ENCODE measurements around the gene USP9Y.

USP9Y gene

GRCh38 chrY:12710460-12710859 lies 9.4 kb downstream of the USP9Y start (continued):
- TF ChIP-seq CSRNP3 (CRISPR knock-in tag; IDR thresholded peaks at IDR 0.05) (no peak), CSDC2 (CRISPR knock-in tag; IDR thresholded peaks at IDR 0.05) (no peak)

- no peak for TF ChIP-seq CSDC2 (CRISPR knock-in tag; IDR thresholded peaks at IDR 0.05)
- TF ChIP-seq, protein P1, sequence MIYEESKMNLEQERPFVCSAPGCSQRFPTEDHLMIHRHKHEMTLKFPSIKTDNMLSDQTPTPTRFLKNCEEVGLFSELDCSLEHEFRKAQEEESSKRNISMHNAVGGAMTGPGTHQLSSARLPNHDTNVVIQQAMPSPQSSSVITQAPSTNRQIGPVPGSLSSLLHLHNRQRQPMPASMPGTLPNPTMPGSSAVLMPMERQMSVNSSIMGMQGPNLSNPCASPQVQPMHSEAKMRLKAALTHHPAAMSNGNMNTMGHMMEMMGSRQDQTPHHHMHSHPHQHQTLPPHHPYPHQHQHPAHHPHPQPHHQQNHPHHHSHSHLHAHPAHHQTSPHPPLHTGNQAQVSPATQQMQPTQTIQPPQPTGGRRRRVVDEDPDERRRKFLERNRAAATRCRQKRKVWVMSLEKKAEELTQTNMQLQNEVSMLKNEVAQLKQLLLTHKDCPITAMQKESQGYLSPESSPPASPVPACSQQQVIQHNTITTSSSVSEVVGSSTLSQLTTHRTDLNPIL (CRISPR knock-in tag; IDR thresholded peaks at IDR 0.05; ENCODE audit: low read depth) = no peak
- no peak for TF ChIP-seq ZC3H10 (CRISPR knock-in tag; IDR thresholded peaks at IDR 0.05)
- no peak for TF ChIP-seq ZFP3 (CRISPR knock-in tag; IDR thresholded peaks at IDR 0.05)
- TF ChIP-seq ARNTL (CRISPR knock-in tag; IDR thresholded peaks at IDR 0.05; ENCODE audit: borderline replicate concordance, low read depth) = no peak
- no peak for TF ChIP-seq TCF4 (CRISPR knock-in tag; IDR thresholded peaks at IDR 0.05; ENCODE audit: borderline replicate concordance)
- no peak for TF ChIP-seq ZNF70 (CRISPR knock-in tag; IDR thresholded peaks at IDR 0.05)
- no peak for TF ChIP-seq POU6F1 (CRISPR knock-in tag; IDR thresholded peaks at IDR 0.05; ENCODE audit: borderline replicate concordance, low read depth)
- no peak for TF ChIP-seq ESRRG (CRISPR knock-in tag; IDR thresholded peaks at IDR 0.05)
- TF ChIP-seq ZFP30 (CRISPR knock-in tag; IDR thresholded peaks at IDR 0.05) = no peak
- TF ChIP-seq ZNF565 (CRISPR knock-in tag; conservative IDR thresholded peaks at IDR 0.05; ENCODE audit: low read depth) = no peak
Observed at GRCh38 chrY:12715376-12715775, 14.3 kb downstream of the USP9Y start.

DNA sequence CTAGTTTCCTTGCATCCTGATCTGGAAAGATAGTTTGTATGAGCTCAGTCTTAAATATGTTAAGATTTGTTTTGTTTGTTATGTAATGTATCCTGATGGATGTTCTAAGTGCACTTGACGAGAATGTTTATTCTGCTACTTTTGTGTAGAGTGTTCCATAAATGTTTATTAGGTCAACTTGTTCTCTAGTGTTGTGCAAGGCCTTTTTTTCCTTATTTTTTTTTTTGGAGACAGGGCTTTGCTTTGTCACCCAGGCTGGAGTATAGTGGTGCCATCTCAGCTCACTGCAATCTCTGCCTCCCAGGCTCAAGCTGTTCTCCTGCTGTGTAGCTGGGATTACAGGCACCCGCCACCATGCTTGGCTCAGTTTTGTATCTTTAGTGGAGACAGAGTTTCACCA lies 28.7 kb downstream of the USP9Y start:
- no peak for TF ChIP-seq TOX (CRISPR knock-in tag; IDR thresholded peaks at IDR 0.05; ENCODE audit: borderline replicate concordance)
- TF ChIP-seq CSDC2 (CRISPR knock-in tag; IDR thresholded peaks at IDR 0.05) = no peak
- no peak for TF ChIP-seq ZNF565 (CRISPR knock-in tag; conservative IDR thresholded peaks at IDR 0.05; ENCODE audit: low read depth)
- no peak for TF ChIP-seq RARB (CRISPR knock-in tag; IDR thresholded peaks at IDR 0.05)
- no peak for TF ChIP-seq ZNF8 (CRISPR knock-in tag; IDR thresholded peaks at IDR 0.05)
- no peak for TF ChIP-seq ESRRG (CRISPR knock-in tag; IDR thresholded peaks at IDR 0.05)
- no peak for TF ChIP-seq OSR1 (CRISPR knock-in tag; IDR thresholded peaks at IDR 0.05)
- TF ChIP-seq, protein P1 (CRISPR knock-in tag; IDR thresholded peaks at IDR 0.05; ENCODE audit: low read depth) = no peak
- ATAC-seq = no peak

More at GRCh38 chrY:12715376-12715775, 14.3 kb downstream of the USP9Y start:
- no peak for ATAC-seq

GRCh38 chrY:12733625-12734024 lies 32.6 kb downstream of the USP9Y start:
- TF ChIP-seq POU6F1 (CRISPR knock-in tag; IDR thresholded peaks at IDR 0.05; ENCODE audit: borderline replicate concordance, low read depth) (no peak), ZNF70 (CRISPR knock-in tag; IDR thresholded peaks at IDR 0.05) (no peak), PPARA (CRISPR knock-in tag; IDR thresholded peaks at IDR 0.05; ENCODE audit: borderline replicate concordance) (no peak), TSHZ2 (CRISPR knock-in tag; IDR thresholded peaks at IDR 0.05) (no peak), OSR1 (CRISPR knock-in tag; IDR thresholded peaks at IDR 0.05) (no peak), ZFP3 (CRISPR knock-in tag; IDR thresholded peaks at IDR 0.05) (no peak), GLIS3 (CRISPR knock-in tag; IDR thresholded peaks at IDR 0.05) (no peak), CSDC2 (CRISPR knock-in tag; IDR thresholded peaks at IDR 0.05) (no peak), RARB (CRISPR knock-in tag; IDR thresholded peaks at IDR 0.05) (no peak), ISL1 (CRISPR knock-in tag; IDR thresholded peaks at IDR 0.05) (no peak), ESRRG (CRISPR knock-in tag; IDR thresholded peaks at IDR 0.05) (no peak), TOX (CRISPR knock-in tag; IDR thresholded peaks at IDR 0.05; ENCODE audit: borderline replicate concordance) (no peak), TCF4 (CRISPR knock-in tag; IDR thresholded peaks at IDR 0.05; ENCODE audit: borderline replicate concordance) (no peak), ZFP30 (CRISPR knock-in tag; IDR thresholded peaks at IDR 0.05) (no peak)
- TF ChIP-seq, protein P1 (CRISPR knock-in tag; IDR thresholded peaks at IDR 0.05; ENCODE audit: low read depth) = no peak
- ATAC-seq = no peak

All from SK-N-SH treated with all-trans-retinoic acid at 6 μM for 48 hours (cell line).